ENCODE measurements around the gene TBC1D9B. TPM values are rescaled to one million over a fixed set of nuclear protein-coding genes. Genes with fewer than 3 reads are reported as not detected.

TBC1D9B gene
- total and polyA plus RNA-seq, 2 of the 13 experiments (the other 11 are each of a cell fraction or from before 2014, with no cell fraction given) = 35.0 to 50.0 TPM

- TF ChIP-seq GMEB1 (CRISPR knock-in tag; IDR thresholded peaks at IDR 0.05; ENCODE audit: borderline replicate concordance) = peak; percentile 96
- 0 out of 2 replicates have a peak, but pooled peaks have one; percentile 31 for TF ChIP-seq ZNF629 (CRISPR knock-in tag; conservative IDR thresholded peaks at IDR 0.05)
- peak; percentile 83 for TF ChIP-seq HDAC1 (CRISPR knock-in tag; IDR thresholded peaks at IDR 0.05)
- no peak for TF ChIP-seq ZNF432 (CRISPR knock-in tag; IDR thresholded peaks at IDR 0.05; ENCODE audit: borderline replicate concordance)
- no peak for TF ChIP-seq SUZ12 (IDR thresholded peaks at IDR 0.05; ENCODE audit: low read depth, low read length)
- TF ChIP-seq, protein P1, sequence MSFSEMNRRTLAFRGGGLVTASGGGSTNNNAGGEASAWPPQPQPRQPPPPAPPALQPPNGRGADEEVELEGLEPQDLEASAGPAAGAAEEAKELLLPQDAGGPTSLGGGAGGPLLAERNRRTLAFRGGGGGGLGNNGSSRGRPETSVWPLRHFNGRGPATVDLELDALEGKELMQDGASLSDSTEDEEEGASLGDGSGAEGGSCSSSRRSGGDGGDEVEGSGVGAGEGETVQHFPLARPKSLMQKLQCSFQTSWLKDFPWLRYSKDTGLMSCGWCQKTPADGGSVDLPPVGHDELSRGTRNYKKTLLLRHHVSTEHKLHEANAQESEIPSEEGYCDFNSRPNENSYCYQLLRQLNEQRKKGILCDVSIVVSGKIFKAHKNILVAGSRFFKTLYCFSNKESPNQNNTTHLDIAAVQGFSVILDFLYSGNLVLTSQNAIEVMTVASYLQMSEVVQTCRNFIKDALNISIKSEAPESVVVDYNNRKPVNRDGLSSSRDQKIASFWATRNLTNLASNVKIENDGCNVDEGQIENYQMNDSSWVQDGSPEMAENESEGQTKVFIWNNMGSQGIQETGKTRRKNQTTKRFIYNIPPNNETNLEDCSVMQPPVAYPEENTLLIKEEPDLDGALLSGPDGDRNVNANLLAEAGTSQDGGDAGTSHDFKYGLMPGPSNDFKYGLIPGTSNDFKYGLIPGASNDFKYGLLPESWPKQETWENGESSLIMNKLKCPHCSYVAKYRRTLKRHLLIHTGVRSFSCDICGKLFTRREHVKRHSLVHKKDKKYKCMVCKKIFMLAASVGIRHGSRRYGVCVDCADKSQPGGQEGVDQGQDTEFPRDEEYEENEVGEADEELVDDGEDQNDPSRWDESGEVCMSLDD (CRISPR knock-in tag; IDR thresholded peaks at IDR 0.05; ENCODE audit: borderline replicate concordance) = 0 out of 2 replicates have a peak, but pooled peaks have one; percentile 83
- TF ChIP-seq, protein P2, sequence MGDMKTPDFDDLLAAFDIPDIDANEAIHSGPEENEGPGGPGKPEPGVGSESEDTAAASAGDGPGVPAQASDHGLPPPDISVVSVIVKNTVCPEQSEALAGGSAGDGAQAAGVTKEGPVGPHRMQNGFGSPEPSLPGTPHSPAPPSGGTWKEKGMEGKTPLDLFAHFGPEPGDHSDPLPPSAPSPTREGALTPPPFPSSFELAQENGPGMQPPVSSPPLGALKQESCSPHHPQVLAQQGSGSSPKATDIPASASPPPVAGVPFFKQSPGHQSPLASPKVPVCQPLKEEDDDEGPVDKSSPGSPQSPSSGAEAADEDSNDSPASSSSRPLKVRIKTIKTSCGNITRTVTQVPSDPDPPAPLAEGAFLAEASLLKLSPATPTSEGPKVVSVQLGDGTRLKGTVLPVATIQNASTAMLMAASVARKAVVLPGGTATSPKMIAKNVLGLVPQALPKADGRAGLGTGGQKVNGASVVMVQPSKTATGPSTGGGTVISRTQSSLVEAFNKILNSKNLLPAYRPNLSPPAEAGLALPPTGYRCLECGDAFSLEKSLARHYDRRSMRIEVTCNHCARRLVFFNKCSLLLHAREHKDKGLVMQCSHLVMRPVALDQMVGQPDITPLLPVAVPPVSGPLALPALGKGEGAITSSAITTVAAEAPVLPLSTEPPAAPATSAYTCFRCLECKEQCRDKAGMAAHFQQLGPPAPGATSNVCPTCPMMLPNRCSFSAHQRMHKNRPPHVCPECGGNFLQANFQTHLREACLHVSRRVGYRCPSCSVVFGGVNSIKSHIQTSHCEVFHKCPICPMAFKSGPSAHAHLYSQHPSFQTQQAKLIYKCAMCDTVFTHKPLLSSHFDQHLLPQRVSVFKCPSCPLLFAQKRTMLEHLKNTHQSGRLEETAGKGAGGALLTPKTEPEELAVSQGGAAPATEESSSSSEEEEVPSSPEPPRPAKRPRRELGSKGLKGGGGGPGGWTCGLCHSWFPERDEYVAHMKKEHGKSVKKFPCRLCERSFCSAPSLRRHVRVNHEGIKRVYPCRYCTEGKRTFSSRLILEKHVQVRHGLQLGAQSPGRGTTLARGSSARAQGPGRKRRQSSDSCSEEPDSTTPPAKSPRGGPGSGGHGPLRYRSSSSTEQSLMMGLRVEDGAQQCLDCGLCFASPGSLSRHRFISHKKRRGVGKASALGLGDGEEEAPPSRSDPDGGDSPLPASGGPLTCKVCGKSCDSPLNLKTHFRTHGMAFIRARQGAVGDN (CRISPR knock-in tag; IDR thresholded peaks at IDR 0.05) = peak; percentile 98
- TF ChIP-seq, protein P3, sequence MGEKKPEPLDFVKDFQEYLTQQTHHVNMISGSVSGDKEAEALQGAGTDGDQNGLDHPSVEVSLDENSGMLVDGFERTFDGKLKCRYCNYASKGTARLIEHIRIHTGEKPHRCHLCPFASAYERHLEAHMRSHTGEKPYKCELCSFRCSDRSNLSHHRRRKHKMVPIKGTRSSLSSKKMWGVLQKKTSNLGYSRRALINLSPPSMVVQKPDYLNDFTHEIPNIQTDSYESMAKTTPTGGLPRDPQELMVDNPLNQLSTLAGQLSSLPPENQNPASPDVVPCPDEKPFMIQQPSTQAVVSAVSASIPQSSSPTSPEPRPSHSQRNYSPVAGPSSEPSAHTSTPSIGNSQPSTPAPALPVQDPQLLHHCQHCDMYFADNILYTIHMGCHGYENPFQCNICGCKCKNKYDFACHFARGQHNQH (CRISPR knock-in tag; IDR thresholded peaks at IDR 0.05) = peak; percentile 87; the same call in 1 of the 2 replicates
- peak; percentile 77 for TF ChIP-seq PITX1 (CRISPR knock-in tag; IDR thresholded peaks at IDR 0.05)
- peak; percentile 16 for TF ChIP-seq HNRNPK (IDR thresholded peaks at IDR 0.05; ENCODE audit: low read depth, low read length, poor library complexity, severe bottlenecking)
- TF ChIP-seq U2AF2 (IDR thresholded peaks at IDR 0.05; ENCODE audit: low read depth, low read length) = 0 out of 2 replicates have a peak, but pooled peaks have one; percentile 32
- TF ChIP-seq DNMT1 (CRISPR knock-in tag; IDR thresholded peaks at IDR 0.05) = no peak
- TF ChIP-seq ZNF510 (CRISPR knock-in tag; IDR thresholded peaks at IDR 0.05; ENCODE audit: low read depth) = peak; percentile 24; the same call in 1 of the 2 replicates
- no peak for TF ChIP-seq ZNF24 (IDR thresholded peaks at IDR 0.05)
- peak; percentile 89 for TF ChIP-seq ZNF772 (CRISPR knock-in tag; IDR thresholded peaks at IDR 0.05)
- TF ChIP-seq, protein P4, sequence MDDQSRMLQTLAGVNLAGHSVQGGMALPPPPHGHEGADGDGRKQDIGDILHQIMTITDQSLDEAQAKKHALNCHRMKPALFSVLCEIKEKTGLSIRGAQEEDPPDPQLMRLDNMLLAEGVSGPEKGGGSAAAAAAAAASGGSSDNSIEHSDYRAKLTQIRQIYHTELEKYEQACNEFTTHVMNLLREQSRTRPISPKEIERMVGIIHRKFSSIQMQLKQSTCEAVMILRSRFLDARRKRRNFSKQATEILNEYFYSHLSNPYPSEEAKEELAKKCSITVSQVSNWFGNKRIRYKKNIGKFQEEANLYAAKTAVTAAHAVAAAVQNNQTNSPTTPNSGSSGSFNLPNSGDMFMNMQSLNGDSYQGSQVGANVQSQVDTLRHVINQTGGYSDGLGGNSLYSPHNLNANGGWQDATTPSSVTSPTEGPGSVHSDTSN (CRISPR knock-in tag; IDR thresholded peaks at IDR 0.05; ENCODE audit: borderline replicate concordance) = no peak; the same call in 1 of the 2 replicates
- no peak for TF ChIP-seq FOXM1 (CRISPR knock-in tag; IDR thresholded peaks at IDR 0.05)
Observed at GRCh38 chr5:179858586-179859427, 48.9 kb downstream of the TBC1D9B start, which contains the start of gene MRNIP (continued).

Measured in HepG2 (cell line).